Measurements from ENCODE around the gene PAFAH1B1. TPM values are rescaled to one million over a fixed set of nuclear protein-coding genes. Genes with fewer than 3 reads are reported as not detected.

The PAFAH1B1 gene
- total and polyA plus RNA-seq, 10 of the 15 experiments (the other 5 are each of a cell fraction or from before 2014, with no cell fraction given) = 28.9 to 107 (median 49.1) TPM

- TF ChIP-seq IKZF2 (IDR thresholded peaks at IDR 0.05) (no peak), IRF3 (IDR thresholded peaks at IDR 0.05) (no peak), CREB1 (IDR thresholded peaks at IDR 0.05; ENCODE audit: low read depth) (no peak), FOS (IDR thresholded peaks at IDR 0.05; ENCODE audit: borderline replicate concordance, extremely low read depth, insufficient read length) (no peak), ZBTB4 (CRISPR knock-in tag; IDR thresholded peaks at IDR 0.05) (no peak), HDGF (IDR thresholded peaks at IDR 0.05) (no peak), RCOR1 (conservative IDR thresholded peaks at IDR 0.05; ENCODE audit: low read depth, low read length) (no peak), SMAD1 (IDR thresholded peaks at IDR 0.05; ENCODE audit: low read depth, partially characterized antibody) (no peak), PBX3 (IDR thresholded peaks at IDR 0.05; ENCODE audit: insufficient replicate concordance, low read depth, low read length) (no peak)
Observed at GRCh38 chr17:2647957-2648356, 54.5 kb downstream of the PAFAH1B1 start (continued).
